ENCODE data around the gene RAET1E. TPM values are rescaled to one million over a fixed set of nuclear protein-coding genes. Genes with fewer than 3 reads are reported as not detected.
A peak's percentile ranks its signal among the peaks of the same experiment; 100 is the strongest.

The RAET1E gene
- total and polyA plus RNA-seq, 2 experiments from 2014 or later: not detected

DNA sequence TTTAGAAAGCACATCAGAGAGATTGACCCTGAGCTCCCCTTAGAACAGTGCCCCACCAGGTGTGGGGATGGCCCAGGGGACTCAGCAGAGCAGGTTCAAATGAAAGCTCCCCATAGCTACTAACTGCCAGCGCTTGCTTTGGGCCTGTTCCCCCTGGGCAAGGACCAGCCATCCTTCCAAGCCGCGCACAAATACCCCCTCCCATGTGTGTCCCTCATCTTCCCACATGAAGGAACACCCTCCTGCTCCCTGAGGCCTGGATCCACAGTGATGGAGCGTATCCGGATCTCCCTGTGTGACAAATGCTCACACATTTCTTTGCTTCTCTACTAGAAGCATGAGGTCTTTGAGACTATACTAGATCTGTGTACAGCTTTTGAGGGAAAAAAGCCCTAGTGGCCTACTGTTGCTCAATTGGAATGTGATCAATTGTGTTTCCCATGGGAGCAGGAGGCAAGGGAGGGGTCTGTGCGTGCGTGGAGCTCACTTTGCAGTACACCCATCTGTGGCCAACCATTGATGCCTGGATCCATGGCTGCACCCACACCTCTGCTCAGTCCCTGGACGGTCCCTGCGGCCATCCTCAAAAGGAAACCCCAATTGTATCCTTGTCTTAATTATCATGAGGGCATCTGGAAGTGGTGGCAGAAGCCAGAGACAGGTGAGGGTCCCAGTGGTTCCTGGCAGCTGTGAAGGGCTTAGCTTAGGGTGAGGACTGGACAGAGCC, 26.5 kb upstream of the RAET1E start:
- no peak for DNase-seq (ENCODE audit: low spot score)
- peaks cover 94% of the 10 kb centered on the region for H3K27me3 ChIP-seq (ENCODE audit: insufficient read depth)

More for the DNA sequence above, 26.5 kb upstream of the RAET1E start:
- Histone ChIP-seq H2AFZ (no peak overlapping the region), H3K79me2 (replicated peaks; ENCODE audit: insufficient read depth) (no peaks in the 10 kb centered on the region), H3K4me3 (no peak overlapping the region), H3K4me1 (ENCODE audit: insufficient read depth) (no peaks in the 10 kb centered on the region), H4K20me1 (replicated peaks; ENCODE audit: insufficient read depth) (no peaks in the 10 kb centered on the region), H3K9me2 (ENCODE audit: insufficient read depth) (no peaks in the 10 kb centered on the region), H3K4me2 (no peak overlapping the region), H3K27ac (ENCODE audit: low read depth) (no peak overlapping the region), H3K36me3 (ENCODE audit: insufficient read depth) (no peaks in the 10 kb centered on the region), H3F3A (replicated peaks; ENCODE audit: low read depth) (0 out of 2 replicates have a peak, but pooled peaks cover 3% of the 10 kb centered on the region)
- ATAC-seq: no peak
- no peak for TF ChIP-seq JUNB (IDR thresholded peaks at IDR 0.05; ENCODE audit: unreplicated experiment)
- peak; percentile 30 for TF ChIP-seq EZH2 (IDR thresholded peaks at IDR 0.05; ENCODE audit: low read depth, unreplicated experiment)
- TF ChIP-seq, protein P1, sequence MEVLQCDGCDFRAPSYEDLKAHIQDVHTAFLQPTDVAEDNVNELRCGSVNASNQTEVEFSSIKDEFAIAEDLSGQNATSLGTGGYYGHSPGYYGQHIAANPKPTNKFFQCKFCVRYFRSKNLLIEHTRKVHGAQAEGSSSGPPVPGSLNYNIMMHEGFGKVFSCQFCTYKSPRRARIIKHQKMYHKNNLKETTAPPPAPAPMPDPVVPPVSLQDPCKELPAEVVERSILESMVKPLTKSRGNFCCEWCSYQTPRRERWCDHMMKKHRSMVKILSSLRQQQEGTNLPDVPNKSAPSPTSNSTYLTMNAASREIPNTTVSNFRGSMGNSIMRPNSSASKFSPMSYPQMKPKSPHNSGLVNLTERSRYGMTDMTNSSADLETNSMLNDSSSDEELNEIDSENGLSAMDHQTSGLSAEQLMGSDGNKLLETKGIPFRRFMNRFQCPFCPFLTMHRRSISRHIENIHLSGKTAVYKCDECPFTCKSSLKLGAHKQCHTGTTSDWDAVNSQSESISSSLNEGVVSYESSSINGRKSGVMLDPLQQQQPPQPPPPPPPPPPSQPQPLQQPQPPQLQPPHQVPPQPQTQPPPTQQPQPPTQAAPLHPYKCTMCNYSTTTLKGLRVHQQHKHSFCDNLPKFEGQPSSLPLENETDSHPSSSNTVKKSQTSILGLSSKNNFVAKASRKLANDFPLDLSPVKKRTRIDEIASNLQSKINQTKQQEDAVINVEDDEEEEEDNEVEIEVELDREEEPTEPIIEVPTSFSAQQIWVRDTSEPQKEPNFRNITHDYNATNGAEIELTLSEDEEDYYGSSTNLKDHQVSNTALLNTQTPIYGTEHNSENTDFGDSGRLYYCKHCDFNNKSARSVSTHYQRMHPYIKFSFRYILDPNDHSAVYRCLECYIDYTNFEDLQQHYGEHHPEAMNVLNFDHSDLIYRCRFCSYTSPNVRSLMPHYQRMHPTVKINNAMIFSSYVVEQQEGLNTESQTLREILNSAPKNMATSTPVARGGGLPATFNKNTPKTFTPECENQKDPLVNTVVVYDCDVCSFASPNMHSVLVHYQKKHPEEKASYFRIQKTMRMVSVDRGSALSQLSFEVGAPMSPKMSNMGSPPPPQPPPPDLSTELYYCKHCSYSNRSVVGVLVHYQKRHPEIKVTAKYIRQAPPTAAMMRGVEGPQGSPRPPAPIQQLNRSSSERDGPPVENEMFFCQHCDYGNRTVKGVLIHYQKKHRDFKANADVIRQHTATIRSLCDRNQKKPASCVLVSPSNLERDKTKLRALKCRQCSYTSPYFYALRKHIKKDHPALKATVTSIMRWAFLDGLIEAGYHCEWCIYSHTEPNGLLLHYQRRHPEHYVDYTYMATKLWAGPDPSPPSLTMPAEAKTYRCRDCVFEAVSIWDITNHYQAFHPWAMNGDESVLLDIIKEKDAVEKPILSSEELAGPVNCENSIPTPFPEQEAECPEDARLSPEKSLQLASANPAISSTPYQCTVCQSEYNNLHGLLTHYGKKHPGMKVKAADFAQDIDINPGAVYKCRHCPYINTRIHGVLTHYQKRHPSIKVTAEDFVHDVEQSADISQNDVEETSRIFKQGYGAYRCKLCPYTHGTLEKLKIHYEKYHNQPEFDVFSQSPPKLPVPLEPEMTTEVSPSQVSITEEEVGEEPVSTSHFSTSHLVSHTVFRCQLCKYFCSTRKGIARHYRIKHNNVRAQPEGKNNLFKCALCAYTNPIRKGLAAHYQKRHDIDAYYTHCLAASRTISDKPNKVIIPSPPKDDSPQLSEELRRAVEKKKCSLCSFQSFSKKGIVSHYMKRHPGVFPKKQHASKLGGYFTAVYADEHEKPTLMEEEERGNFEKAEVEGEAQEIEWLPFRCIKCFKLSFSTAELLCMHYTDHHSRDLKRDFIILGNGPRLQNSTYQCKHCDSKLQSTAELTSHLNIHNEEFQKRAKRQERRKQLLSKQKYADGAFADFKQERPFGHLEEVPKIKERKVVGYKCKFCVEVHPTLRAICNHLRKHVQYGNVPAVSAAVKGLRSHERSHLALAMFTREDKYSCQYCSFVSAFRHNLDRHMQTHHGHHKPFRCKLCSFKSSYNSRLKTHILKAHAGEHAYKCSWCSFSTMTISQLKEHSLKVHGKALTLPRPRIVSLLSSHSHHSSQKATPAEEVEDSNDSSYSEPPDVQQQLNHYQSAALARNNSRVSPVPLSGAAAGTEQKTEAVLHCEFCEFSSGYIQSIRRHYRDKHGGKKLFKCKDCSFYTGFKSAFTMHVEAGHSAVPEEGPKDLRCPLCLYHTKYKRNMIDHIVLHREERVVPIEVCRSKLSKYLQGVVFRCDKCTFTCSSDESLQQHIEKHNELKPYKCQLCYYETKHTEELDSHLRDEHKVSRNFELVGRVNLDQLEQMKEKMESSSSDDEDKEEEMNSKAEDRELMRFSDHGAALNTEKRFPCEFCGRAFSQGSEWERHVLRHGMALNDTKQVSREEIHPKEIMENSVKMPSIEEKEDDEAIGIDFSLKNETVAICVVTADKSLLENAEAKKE (CRISPR knock-in tag; IDR thresholded peaks at IDR 0.05): no peak
- Mint-ChIP-seq H3K27ac (no peak overlapping the region), H3K4me3 (peak overlapping the region; percentile 52; the same call in 2 of the 3 replicates), H3K4me1 (peaks cover 9% of the 10 kb centered on the region; the same call in 2 of the 3 replicates), H3K9me3 (peaks cover 7% of the 10 kb centered on the region; the same call in 2 of the 3 replicates), H3K27me3 (ENCODE audit: insufficient read depth, low read depth, poor library complexity) (peaks cover 62% of the 10 kb centered on the region), H3K36me3 (ENCODE audit: low read depth) (no peaks in the 10 kb centered on the region)
